ENCODE results near the gene ZNF598. TPM values are rescaled to one million over a fixed set of nuclear protein-coding genes. Genes with fewer than 3 reads are reported as not detected.
"Not testable (repeated sequence)": the region's sequence is repeated elsewhere in the genome, so short reads cannot be mapped to it uniquely, and the experiment has no call there.

ZNF598 gene
- total RNA-seq, 1 experiment from 2014 or later, result 44.4 TPM

DNA sequence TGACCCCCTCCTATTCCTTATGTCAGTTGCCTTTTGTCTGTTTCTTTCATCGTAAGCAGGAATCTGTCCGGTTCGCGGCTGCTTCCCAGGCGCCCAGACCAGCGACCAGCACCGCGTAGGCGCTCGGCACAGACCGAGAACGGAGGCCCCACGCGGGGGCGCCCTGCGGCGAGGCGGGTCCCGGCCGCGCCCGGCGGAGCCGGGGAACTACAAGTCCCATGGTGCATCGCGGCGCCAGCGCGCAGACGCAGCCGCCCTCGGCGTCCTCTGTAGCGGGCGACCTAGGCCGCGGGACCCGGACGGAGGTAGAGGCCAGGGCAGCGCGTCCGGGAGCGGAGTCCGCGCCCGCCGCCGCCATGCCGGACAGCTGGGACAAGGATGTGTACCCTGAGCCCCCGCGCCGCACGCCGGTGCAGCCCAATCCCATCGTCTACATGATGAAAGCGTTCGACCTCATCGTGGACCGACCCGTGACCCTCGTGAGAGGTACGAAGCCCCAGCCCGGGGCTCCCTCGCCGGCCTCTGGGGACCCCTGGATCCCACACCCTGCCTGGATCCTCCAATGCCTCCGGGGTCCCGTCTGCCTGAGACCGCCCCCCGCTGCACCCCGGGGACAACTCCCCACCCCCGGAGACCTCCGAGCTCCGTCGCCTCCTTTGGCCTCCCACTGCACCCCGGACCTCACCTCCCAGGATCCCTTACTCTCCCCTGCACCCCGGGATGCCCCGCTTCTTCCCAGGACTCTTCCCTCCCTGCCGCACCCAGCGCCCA lies 50.2 kb downstream of the ZNF598 start, which contains the start of gene NDUFB10:
Gene NDUFB10 (plus strand): TSS at position 270 of the 771 bp plus-strand sequence. CDS start 87 bp downstream, at position 357.
- H3K4me3 ChIP-seq (ENCODE audit: low read length), result peak within 1 kb of the TSS; percentile 91
- POLR2A ChIA-PET (ENCODE audit: unreplicated experiment), result no interaction called here
- intact Hi-C loops (cut with micrococcal nuclease), result no loop called here
- peak within 1 kb of the TSS; percentile 90 for H3K4me2 ChIP-seq (ENCODE audit: low read length)
- peaks cover 16% of the 10 kb centered on the region for H3F3A ChIP-seq (ENCODE audit: low read length, unreplicated experiment)
- H2AFZ ChIP-seq (ENCODE audit: low read length), result peak within 1 kb of the TSS; percentile 70
- ATAC-seq, result peak; percentile 77
- H3K27me3 ChIP-seq (ENCODE audit: low read length), result no peaks in the 10 kb centered on the region
- peak within 1 kb of the TSS; percentile 90 for H3K9ac ChIP-seq (ENCODE audit: low read length)
- peaks cover 22% of the 10 kb centered on the region for H3K36me3 ChIP-seq (ENCODE audit: low read depth, low read length)
- DNase-seq, result peak; percentile 88
- no peak within 1 kb of the TSS for H3K27ac ChIP-seq (ENCODE audit: low read length)
- CTCF ChIA-PET, result no interaction called here
- H3K79me2 ChIP-seq (ENCODE audit: low read length), result peaks cover 40% of the 10 kb centered on the region
- peaks cover 19% of the 10 kb centered on the region for H4K20me1 ChIP-seq (ENCODE audit: low read length)
- H3K9me3 ChIP-seq (ENCODE audit: low read length), result no peaks in the 10 kb centered on the region
- no peak for TF ChIP-seq EZH2 (IDR thresholded peaks at IDR 0.05; ENCODE audit: low read length, unreplicated experiment)
- no peak for TF ChIP-seq EZH2phosphoT487 (IDR thresholded peaks at IDR 0.05; ENCODE audit: borderline replicate concordance, low read length)
- TF ChIP-seq, protein P1, sequence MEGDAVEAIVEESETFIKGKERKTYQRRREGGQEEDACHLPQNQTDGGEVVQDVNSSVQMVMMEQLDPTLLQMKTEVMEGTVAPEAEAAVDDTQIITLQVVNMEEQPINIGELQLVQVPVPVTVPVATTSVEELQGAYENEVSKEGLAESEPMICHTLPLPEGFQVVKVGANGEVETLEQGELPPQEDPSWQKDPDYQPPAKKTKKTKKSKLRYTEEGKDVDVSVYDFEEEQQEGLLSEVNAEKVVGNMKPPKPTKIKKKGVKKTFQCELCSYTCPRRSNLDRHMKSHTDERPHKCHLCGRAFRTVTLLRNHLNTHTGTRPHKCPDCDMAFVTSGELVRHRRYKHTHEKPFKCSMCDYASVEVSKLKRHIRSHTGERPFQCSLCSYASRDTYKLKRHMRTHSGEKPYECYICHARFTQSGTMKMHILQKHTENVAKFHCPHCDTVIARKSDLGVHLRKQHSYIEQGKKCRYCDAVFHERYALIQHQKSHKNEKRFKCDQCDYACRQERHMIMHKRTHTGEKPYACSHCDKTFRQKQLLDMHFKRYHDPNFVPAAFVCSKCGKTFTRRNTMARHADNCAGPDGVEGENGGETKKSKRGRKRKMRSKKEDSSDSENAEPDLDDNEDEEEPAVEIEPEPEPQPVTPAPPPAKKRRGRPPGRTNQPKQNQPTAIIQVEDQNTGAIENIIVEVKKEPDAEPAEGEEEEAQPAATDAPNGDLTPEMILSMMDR (conservative IDR thresholded peaks at IDR 0.05; ENCODE audit: low read depth, low read length), result peak; percentile 74
- H3K4me1 ChIP-seq (ENCODE audit: insufficient read depth, low read length), result peaks cover 5% of the 10 kb centered on the region; the same call in 1 of the 2 replicates
- BruUV-seq (replicated peaks), result no TSS peak
- no peaks in the 10 kb centered on the region for H3K9me2 ChIP-seq (replicated peaks; ENCODE audit: low read length)

DNA sequence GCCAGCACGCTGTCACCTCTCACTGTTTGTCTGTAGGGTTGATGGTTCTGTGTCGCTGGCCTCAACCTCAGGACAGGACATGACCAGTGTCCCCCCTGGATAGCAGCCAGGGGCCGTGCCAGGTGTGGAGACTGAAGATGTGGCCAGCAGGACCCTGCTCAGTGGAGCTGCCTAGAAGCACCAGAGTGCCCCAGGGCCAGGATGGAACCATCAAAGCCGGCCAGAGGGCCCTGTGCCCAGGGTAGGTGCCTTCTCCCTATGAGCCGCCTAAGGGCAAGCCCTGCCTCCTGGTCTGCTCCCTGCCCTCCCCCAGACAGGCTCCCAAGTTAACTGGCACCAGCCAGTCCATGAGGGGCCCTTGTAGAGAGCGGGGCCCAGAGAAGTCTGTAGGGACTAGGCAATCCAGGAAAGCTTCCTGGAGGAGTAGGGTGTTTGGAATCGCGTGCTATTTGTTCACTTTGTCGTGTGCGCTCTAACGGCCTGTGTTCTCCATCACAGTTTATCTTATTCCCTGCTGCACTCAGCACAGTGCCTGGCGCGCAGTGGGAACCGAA lies 50.8 kb downstream of the ZNF598 start:
- H3K9ac ChIP-seq (ENCODE audit: low read length), result peak overlapping the region; percentile 90; the same call in 1 of the 2 replicates
- no peak overlapping the region for H3K27ac ChIP-seq (ENCODE audit: low read length)
- no TSS peak for BruUV-seq (replicated peaks)
- peak overlapping the region; percentile 90 for H3K4me2 ChIP-seq (ENCODE audit: low read length)
- H2AFZ ChIP-seq (ENCODE audit: low read length), result peak overlapping the region; percentile 70
- no peaks in the 10 kb centered on the region for H3K27me3 ChIP-seq (ENCODE audit: low read length)
- POLR2A ChIA-PET (ENCODE audit: unreplicated experiment), result no interaction called here
- H4K20me1 ChIP-seq (ENCODE audit: low read length), result peaks cover 15% of the 10 kb centered on the region
- H3K4me3 ChIP-seq (ENCODE audit: low read length), result peak overlapping the region; percentile 91; the same call in 1 of the 2 replicates
- intact Hi-C loops (cut with micrococcal nuclease), result no loop called here
- ATAC-seq, result no peak
- no peak for DNase-seq
- H3K9me2 ChIP-seq (replicated peaks; ENCODE audit: low read length), result no peaks in the 10 kb centered on the region
- peaks cover 18% of the 10 kb centered on the region for H3K36me3 ChIP-seq (ENCODE audit: low read depth, low read length)
- TF ChIP-seq EZH2 (IDR thresholded peaks at IDR 0.05; ENCODE audit: low read length, unreplicated experiment) (no peak), EZH2phosphoT487 (IDR thresholded peaks at IDR 0.05; ENCODE audit: borderline replicate concordance, low read length) (no peak)
- TF ChIP-seq, protein P1 (conservative IDR thresholded peaks at IDR 0.05; ENCODE audit: low read depth, low read length), result no peak
- H3F3A ChIP-seq (ENCODE audit: low read length, unreplicated experiment), result peaks cover 15% of the 10 kb centered on the region
- peaks cover 5% of the 10 kb centered on the region; the same call in 1 of the 2 replicates for H3K4me1 ChIP-seq (ENCODE audit: insufficient read depth, low read length)
- H3K9me3 ChIP-seq (ENCODE audit: low read length), result no peaks in the 10 kb centered on the region
- CTCF ChIA-PET, result no interaction called here
- H3K79me2 ChIP-seq (ENCODE audit: low read length), result peaks cover 33% of the 10 kb centered on the region

DNA sequence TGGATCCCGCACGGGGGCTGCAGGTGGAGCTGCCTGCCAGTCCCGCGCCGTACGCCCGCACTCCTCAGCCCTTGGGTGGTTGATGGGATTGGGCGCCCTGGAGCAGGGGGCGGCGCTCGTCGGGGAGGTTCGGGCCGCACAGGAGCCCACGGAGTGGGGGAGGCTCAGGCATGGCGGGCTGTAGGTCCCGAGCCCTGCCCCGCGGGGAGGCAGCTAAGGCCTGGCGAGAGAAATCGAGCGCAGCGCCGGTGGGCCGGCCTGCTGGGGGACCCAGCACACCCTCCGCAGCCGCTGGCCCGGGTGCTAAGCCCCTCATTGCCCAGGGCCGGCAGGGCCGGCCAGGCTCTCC lies 51.5 kb downstream of the ZNF598 start:
- H3K9me2 ChIP-seq (replicated peaks; ENCODE audit: low read length); H3K4me3 ChIP-seq (ENCODE audit: low read length); H3K9ac ChIP-seq (ENCODE audit: low read length); ATAC-seq; intact Hi-C loops (cut with micrococcal nuclease); H4K20me1 ChIP-seq (ENCODE audit: low read length); H3K27me3 ChIP-seq (ENCODE audit: low read length); POLR2A ChIA-PET (ENCODE audit: unreplicated experiment); BruUV-seq (replicated peaks); H2AFZ ChIP-seq (ENCODE audit: low read length); H3K27ac ChIP-seq (ENCODE audit: low read length); H3K4me1 ChIP-seq (ENCODE audit: insufficient read depth, low read length); DNase-seq; H3F3A ChIP-seq (ENCODE audit: low read length, unreplicated experiment); H3K9me3 ChIP-seq (ENCODE audit: low read length); H3K4me2 ChIP-seq (ENCODE audit: low read length); CTCF ChIA-PET: not testable (repeated sequence)
- H3K79me2 ChIP-seq (ENCODE audit: low read length), result peaks cover 27% of the 10 kb centered on the region
- peaks cover 11% of the 10 kb centered on the region for H3K36me3 ChIP-seq (ENCODE audit: low read depth, low read length)

GRCh38 chr16:1957434-1958142 lies 52.0 kb downstream of the ZNF598 start:
- intact Hi-C loops (cut with micrococcal nuclease), result not testable (repeated sequence)

More at GRCh38 chr16:1957434-1958142, 52.0 kb downstream of the ZNF598 start:
- H3K36me3 ChIP-seq (ENCODE audit: low read depth, low read length); H3K4me2 ChIP-seq (ENCODE audit: low read length); H3K9me2 ChIP-seq (replicated peaks; ENCODE audit: low read length); POLR2A ChIA-PET (ENCODE audit: unreplicated experiment); H3F3A ChIP-seq (ENCODE audit: low read length, unreplicated experiment); DNase-seq; H4K20me1 ChIP-seq (ENCODE audit: low read length); ATAC-seq; H3K27ac ChIP-seq (ENCODE audit: low read length); H2AFZ ChIP-seq (ENCODE audit: low read length); H3K27me3 ChIP-seq (ENCODE audit: low read length); H3K9me3 ChIP-seq (ENCODE audit: low read length); H3K4me3 ChIP-seq (ENCODE audit: low read length); H3K9ac ChIP-seq (ENCODE audit: low read length); BruUV-seq (replicated peaks); CTCF ChIA-PET; H3K4me1 ChIP-seq (ENCODE audit: insufficient read depth, low read length): not testable (repeated sequence)
- peaks cover 21% of the 10 kb centered on the region for H3K79me2 ChIP-seq (ENCODE audit: low read length)

Measured in PC-3 (cell line).